ENCODE data around the gene IQSEC3.

IQSEC3 gene

GRCh38 chr12:84056-84455, 17.5 kb downstream of the IQSEC3 start:
- DNase-seq = no peak

- no peak for DNase-seq
These were observed 18.7 kb downstream of the IQSEC3 start for GRCh38 chr12:85191-85666.

- DNase-seq = no peak
These were observed 20.7 kb downstream of the IQSEC3 start for GRCh38 chr12:87315-87714.

GRCh38 chr12:87856-88255, 21.3 kb downstream of the IQSEC3 start:
- no peak for DNase-seq

- no peak for DNase-seq
These were observed 23.1 kb downstream of the IQSEC3 start for GRCh38 chr12:89653-90052.

- no peak for DNase-seq
These were observed 24.6 kb downstream of the IQSEC3 start for GRCh38 chr12:91213-91612.

- no peak for DNase-seq
These were observed 26.9 kb downstream of the IQSEC3 start for GRCh38 chr12:93266-94005.

DNA sequence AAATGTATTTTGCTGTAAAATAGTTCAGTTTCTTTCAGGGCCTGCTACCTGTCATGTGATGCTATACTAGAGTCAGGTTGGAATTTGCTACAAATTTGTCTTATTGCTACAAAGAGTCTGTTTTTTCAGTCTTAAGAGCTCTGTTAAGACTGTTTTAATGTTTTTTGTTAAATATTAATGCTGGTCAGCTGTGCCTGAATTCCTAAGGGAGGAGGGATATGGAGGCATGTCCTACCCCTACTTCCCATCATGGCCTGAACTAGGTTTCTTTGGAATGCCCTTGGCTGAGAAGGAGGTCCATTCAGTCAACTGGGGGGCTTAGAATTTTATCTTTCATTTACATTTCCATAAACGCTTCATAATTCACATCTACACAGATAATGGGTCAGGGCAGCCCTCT, 30.0 kb downstream of the IQSEC3 start:
- no peak for DNase-seq

GRCh38 chr12:98924-99352, 32.4 kb downstream of the IQSEC3 start:
- DNase-seq = no peak

DNA sequence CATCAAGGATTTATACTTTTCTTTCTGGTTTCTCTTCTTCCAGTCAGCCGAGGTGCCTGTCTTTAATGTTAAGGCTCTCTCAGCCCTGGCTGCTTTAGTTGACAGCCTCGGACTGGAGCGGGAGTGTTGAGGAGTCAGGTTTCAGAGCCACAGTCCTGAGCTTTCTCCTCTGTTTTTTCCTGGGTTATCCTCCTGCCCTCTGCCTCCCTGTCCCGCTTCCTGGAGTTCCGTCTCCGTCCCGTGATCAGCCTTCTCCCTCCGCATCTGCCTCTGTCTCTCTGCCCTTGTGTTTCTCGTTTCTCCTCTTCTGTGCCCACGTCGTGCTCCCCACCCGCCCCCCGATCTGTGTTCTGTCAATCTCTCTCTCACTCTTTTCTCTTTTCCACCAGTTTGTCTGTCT, 33.0 kb downstream of the IQSEC3 start:
- no peak for DNase-seq

DNA sequence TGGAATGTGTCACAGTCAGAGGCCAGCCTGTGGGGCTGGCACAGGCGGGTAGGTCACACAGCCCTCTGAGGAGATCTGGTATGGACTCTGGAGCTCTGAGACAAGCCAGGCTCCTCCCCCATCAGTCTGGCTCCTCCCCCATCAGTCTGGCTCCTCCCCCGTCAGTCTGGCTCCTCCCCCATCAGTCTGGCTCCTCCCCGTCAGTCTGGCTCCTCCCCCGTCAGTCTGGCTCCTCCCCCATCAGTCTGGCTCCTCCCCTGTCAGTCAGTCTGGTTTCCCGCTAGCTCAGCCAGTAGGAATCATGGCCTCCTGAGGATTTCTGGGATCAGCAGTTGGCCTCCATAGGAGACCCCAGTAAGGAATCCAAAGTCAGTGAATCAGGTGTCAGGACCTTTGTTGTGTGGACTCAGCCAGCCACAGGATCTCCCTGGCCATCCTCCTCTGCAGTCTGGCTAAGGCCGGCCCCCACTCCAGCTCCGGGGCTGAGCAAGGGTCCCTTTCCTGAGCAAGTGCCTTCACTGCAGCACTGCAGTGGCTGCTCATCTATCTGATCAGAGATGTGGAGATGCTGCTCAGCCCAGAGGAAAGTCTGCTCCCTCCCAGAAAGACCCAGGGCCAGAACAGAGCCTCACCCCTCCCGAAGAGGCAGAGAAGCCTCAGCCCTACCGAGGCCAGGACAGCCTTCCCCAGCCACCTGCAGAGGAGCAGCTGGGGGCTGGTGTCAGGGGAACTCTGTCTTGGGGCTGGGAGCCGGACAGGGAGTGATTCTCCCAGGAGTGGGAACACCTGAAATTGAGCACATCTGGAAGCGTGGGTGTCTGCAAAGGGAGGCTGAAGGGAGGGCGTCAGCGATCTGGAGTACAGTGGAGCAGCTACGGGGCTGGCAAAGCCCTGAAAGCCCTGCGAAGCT, 35.7 kb downstream of the IQSEC3 start:
- no peak for DNase-seq

DNA sequence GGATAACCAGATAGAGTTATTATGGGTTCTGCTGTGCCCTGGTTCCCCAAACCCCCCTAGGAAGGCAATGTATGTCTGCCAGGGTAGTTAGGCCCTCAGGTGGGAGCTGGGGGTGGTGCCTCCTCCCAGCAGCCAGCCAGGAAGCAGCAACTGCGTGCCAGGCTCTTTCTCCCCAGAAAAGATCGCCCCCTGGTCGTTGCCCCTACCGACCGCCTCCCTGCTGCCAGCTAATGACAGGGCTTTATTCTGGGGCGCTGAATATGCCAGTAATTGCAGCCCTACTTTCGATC, 36.3 kb downstream of the IQSEC3 start:
- no peak for DNase-seq

DNA sequence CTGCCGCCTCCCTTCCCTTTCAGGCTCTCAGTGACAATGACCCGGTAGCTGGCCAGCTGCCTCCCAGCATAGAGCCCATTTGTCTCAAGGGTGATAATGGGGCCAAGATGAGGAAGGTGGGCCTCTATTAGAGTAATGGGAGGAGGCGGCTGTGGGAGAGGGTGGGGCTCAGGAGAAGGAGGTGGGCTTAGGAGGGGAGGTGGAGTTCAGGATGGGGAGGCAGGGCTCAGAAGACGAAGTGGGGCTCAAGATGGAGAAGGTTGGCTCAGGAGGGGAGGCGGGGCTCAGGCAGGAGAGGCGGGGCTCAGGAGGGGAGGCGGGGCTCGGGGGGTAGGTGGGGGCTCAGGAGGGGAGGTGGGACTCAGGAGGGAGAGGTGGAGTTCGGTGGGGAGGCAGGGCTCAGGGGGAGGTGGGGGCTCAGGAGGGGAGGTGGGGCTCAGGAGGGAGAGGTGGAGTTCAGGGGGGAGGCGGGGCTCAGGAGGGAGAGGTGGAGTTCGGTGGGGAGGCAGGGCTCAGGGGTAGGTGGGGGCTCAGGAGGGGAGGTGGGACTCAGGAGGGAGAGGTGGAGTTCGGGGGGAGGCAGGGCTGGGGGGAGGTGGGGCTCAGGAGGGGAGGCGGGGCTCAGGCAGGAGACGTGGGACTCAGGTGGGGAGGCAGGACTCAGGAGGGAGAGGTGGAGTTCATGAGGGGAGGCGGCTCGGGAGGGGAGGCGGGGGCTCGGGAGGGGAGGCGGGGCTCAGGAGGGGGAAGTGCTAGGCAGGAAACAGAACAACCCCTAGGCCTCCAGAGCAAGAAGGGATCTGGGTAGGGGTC, 36.8 kb downstream of the IQSEC3 start:
- DNase-seq = no peak

DNA sequence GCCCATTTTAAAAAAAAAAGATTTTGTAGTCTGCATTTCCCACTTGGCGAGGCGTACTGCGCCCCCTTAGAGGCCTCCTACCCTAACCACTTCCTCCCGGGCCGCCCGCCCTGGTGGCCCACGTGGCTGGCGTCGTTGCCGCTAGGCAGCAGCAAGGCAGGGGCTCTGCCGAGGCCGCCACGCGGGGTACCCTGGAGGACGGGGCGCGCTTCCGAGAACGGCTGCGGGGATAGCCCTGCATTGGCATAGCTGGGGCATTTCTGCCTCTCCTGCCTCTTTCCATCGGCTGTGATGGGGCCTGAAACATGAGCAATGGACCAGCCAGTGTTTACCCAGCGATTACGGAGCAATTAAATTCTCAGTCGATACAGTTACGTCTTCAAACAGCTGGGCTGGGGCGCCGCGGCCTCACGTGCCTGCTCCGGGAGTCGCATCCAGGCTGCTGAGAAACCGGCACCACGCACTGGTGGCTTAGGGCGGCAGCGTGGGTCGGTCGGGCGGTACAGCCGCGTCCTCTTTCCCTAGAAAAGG, 38.0 kb downstream of the IQSEC3 start:
- DNase-seq = no peak

GRCh38 chr12:105696-106095, 39.1 kb downstream of the IQSEC3 start:
- no peak for DNase-seq

- no peak for DNase-seq
These were observed 39.6 kb downstream of the IQSEC3 start for GRCh38 chr12:106118-106591.

DNA sequence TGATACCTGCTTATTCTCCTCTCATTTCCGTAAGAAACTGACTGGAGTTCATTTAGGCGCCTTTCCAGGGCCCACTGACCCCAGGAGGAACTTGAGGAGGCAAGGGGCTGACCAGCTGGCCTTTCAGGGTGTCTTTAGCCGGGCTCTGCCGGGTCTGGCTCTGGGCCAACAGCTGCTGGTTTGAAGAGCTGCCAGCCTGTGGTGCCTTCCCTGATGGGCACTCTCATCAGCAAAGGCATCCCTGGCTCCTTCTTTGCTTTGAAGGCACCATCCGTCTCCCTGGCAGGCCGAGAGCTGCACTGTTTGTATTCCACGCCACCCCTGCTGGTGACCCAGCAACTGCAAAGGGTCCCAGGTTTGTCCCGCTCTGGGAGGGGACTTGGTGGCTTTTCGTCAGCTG, 42.0 kb downstream of the IQSEC3 start:
- DNase-seq = no peak

GRCh38 chr12:109446-109845, 42.9 kb downstream of the IQSEC3 start:
- DNase-seq = no peak

- DNase-seq = no peak
These were observed 43.3 kb downstream of the IQSEC3 start for GRCh38 chr12:109872-110271.

DNA sequence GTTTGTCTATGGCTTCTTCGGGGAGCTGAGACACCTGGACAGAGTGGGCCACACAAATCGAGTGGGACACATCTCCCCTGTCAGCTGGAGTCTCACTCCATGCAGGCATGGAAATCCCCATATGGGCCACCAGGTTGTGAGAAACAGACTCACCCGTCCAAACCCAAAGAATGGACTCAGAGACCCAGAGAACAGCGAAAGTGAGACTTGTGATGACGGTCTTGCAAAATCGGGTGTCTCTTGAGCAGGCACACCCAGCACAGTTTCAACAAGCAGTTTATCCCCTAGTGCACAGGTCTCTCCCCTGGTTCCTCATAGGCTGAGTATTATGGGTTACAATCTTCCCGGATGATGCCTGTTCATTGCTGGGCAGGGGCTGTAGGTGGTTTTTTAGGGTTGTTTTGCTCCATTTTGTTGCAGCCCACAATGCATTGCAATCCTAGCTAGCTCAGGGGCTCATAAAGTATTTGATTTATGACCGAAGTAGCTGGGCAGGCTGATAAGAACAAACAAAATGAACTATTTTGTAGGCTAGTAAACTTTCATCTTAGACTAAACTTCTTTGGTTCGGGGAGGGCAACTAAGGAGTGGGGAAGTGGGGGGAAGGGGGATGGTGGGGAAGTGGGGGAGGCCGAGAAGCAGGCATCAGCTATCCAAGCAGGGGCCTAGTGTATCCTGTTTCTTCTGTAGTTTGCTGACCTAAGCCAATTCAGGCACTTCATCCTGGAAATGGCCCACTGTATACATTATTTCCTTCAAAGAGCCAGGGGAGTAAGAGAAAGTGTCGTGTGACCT, 45.3 kb downstream of the IQSEC3 start:
- no peak for DNase-seq

- no peak for DNase-seq
These were observed 46.8 kb downstream of the IQSEC3 start for GRCh38 chr12:113347-113746.

DNA sequence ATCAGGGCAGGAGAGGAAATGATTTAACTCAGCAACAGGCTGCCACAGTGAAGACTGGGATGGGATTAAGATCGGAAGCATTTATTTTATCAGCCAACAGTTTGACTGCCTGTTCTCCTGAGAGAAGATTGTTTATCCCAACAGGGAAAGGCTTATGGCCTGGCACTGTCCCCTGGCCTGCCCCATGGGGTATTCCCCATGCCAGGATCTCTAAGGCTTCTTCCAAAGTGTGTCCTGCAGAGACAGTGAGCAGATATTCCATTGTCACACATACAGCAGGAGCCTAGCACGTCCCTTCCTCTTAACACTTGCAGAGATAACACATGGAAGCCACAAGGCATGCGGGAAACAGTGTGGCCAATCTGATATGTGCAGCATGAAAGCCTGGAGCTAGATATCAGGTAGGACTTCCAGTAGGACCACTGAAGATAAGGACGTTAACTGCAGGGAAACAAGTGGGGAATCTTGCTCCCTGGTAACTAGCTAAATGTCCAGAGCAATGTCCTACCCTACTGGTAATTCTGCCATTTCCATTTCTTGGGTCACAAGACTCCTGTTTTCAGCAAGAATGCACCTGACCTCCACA, 48.2 kb downstream of the IQSEC3 start:
- no peak for DNase-seq

Measured in KG1 (cell line).